AG20443 (cell line): ENCODE data around the gene ACOT13.
"Not testable (repeated sequence)": the region's sequence is repeated elsewhere in the genome, so short reads cannot be mapped to it uniquely, and the experiment has no call there.

ENCODE experiments used
- DNase-seq: peaks from one replicate; pipeline ENCODE4 v3.0.0; 2012; ENCODE audit warnings: low spot score, mixed read lengths

Gene ACOT13

GRCh38 chr6:24662236-24662635, 4.6 kb upstream of the ACOT13 start:
- DNase-seq: no peak

DNA sequence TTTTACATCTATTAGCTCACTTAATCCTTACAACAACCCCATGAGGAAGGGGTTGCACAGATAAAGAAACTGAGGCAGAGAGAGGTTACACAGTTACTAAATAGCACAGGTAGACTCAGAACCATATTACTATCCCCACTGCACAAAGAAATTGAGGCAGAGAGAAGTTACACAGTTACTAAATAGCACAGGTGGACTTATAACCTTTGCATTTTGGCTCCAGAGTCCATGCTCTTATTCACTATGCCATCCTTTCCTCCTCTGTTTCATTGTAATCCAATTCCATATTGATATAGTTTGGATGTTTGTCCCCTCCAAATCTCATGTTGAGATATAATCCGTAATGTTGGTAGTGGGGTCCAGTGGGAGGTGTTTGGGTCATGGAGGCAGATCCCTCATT, 3.7 kb upstream of the ACOT13 start:
- DNase-seq: no peak

DNA sequence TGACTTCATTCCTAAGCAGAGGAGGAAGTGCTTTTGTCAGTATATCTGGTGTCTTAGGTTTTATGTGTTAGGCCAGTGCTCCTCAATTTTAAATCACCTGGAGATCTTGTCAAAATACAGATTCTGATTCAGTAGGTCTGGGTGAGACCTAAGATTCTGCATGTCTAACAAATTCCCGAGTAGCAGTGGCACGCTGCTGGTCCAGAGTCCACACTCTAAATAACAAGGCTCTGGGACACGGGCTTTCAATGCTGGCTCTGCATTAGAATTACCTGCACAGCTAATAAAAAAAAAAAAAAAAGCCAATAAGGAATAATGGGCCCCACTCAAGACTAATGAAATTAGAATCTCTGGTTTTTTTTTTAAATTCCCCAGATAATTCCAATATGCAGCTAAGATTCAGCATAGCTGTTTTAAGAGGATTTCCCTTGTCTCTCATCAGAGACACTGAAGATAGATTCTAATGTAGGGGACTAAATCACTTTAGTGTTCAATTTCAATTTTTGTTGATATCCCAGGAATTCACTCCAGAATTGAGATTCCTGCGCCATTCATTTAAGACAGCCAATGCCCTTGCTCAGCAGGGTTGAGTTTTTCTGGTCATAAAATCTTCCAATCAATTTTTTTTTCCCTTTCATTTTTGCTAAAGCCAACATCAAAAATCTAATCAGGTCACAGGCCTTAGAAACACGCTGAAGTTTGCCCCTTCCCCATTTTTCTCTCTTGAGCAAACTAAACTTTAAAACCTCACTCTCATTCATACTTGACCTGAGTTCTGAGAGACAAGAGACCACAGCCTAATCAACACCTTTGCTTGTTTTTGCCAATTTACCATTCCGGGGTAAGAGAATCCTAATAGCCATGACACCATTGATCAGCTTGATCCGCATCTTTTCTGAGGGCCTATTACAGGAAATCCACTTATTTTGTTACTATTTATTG, 2.6 kb upstream of the ACOT13 start:
- no peak for DNase-seq

DNA sequence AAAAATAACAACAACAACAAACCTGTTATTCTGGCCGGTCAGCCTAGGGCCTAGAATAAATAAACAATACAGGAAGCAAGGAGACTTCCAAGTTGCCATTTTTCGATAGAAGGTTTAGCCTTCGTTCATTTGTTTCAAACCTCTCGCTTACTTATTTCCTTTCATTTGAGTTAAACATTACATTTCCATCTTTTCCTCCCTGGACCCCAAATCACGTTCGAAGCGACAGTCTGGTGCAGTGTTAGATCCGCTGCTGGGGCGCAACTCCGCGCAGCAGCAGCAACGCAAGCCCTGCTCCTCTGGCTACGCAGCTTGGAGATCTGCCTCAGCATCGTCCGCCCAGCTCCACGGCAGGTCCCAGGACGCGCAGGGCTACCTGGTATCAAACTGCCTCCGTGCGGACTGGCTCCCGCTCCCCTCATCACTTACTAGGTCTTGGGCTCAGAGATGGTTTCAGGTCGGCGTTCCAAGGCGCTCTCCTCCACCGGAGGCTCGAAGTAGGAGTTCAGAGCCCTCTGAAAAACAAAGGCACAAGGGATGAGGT, 708 bp upstream of the ACOT13 start:
- peak; percentile 55 for DNase-seq

DNA sequence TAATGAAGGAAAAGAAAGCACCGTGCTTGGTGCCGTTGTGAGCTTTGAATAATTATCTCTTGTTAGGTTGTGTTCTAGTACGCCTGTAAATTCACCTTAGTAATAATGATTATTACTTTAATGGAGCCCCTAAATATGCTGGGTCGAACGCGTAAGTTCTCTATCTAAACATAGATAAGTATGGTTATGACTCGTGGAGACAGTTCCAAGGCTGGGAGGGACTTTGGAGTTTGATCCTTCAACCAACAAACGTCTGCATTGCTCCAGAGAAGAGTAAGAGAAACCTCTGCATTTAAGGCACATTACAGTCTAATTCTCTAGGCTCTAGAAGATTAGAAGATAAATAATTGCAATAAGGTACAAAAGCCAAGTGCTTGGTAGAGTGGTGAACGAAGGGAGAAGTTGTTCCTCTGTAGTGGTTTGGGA, 514 bp downstream of the ACOT13 start:
- peak; percentile 18 for DNase-seq

DNA sequence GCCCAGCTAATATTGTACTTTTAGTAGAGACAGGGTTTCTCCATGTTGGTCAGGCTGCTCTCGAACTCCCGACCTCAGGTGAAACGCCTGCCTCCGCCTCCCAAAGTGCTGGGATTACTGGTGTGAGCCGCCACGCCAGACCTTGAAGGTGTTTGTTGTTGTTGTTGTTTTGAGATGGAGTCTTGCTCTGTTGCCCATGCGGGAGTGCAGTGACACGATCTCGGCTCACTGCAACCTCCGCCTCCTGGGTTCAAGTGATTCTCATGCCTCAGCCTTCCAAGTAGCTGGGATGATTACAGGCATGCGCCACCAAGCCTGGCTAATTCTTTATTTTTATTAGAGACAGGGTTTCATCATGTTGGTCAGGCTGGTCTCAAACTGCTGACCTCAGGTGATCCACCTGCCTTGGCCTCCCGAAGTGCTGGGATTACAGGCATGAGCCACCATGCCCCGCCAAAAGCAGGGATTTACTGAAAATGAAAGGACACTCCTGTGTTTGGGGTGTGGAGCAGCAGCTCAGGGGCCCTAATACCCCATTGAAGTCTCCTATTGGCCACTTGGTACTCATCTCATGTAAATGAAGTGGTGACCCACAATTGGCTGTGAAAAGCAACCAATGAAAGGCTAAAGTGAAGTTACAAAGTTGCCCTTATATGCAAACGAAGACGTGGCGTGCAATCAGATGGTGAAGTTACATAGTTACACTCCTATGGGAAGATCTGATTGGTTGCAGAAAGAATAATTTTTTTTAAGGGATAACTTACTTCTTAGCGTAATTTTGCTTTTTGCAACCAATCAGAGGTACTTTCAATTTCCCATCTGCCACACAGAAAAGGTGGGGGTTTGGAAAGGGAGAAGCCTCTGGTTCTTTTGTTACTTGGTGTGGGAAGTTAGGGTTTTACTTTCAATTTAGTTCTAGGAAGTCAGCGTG, 1.5 kb downstream of the ACOT13 start:
- DNase-seq: not testable (repeated sequence)

- DNase-seq: no peak
Observed at GRCh38 chr6:24668997-24669361, 2.1 kb downstream of the ACOT13 start.

DNA sequence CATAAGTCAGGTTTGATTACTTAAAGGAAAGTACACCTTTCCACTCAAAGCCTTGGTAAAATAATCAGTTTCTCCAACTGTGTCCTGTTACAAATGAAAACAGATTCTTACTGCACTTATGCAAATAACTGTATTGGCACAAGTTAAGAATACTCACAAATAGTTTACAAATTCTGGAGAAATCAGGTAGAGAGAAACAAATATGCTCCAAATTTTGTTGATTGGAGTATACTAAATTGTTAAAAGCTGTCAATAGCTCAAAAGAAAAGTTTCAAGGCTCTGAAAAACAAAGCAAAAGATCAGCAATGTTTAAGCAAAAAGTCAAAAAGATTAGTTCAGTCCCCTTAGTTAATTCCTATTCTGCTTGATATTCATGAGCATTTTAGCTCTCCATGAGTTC, 3.6 kb downstream of the ACOT13 start:
- DNase-seq: not testable (repeated sequence)

DNA sequence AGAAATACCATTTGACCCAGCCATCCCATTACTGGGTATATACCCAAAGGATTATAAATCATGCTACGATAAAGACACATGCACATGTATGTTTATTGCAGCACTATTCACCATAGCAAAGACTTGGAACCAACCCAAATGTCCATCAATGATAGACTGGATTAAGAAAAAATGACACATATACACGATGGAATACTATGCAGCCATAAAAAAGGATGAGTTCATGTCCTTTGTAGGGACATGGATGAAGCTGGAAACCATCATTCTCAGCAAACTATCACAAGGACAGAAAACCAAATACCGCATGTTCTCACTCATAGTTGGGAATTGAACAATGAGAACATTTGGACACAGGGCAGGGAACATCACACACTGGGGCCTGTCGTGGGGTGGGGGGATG, 4.2 kb downstream of the ACOT13 start:
- not testable (repeated sequence) for DNase-seq

DNA sequence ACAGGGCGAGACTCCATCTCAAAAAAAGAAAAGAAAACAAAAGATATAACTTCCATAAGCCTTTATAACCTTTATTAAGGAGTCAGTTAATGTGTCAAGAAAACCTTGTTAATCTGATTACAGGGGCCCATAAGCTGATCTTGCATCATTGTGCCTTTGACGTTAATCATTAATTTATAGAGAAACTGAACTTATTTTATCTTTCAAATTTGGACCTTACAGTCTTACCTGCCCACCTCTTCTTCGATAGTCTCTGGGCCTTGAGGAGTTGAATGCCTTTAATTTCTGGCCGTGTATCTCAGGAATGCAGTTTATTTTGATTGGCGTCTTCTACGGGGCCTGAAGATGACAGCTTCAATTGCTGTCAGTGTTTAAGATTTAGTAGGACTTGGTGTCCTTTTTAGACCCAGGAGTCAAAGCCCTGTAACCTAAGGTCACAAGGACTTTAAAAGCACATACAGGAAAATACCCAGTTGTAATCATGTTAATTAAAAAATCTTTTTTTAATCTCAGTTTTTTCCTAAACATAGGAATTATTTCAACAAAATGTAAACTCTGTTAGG, 5.8 kb downstream of the ACOT13 start:
- no peak for DNase-seq

DNA sequence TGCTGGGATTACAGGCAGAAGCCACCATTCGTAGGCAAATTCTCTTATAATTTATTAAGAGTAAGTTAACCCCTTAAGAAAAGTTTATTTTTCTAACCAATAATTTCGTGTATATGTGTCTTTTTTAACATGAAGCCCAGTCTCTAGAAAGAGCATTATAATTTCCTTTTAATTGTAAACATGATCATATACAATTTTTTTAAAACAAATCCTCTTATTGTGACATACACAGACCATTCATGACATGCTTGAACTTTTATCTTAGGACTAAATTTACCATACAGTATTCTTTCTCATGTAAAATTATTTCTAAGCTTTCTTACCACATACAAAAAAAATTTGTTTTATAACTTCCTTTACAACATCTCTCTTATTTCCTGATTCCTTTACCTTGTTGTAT, 6.7 kb downstream of the ACOT13 start:
- no peak for DNase-seq

- not testable (repeated sequence) for DNase-seq
Observed at GRCh38 chr6:24678792-24679352, 12.0 kb downstream of the ACOT13 start.

DNA sequence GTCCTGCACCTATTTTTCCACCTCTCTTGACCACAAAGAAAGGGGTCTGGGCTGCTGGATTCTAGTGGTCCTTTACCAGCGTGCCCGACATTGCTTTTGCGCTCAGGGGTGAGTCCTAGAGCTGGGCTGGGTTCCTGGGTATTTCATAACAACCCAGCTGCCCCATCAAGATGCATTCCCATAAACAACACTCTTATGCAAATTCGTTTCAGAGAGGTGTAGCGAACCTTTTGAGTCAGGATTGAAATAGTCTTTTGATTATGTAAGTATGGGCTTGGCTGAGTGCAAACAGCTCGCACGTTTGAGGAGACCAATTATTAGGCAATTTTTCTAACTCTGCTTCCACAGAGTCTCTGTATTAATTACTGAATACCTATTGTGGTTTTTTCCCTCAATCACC, 13.7 kb downstream of the ACOT13 start:
- DNase-seq: no peak

DNA sequence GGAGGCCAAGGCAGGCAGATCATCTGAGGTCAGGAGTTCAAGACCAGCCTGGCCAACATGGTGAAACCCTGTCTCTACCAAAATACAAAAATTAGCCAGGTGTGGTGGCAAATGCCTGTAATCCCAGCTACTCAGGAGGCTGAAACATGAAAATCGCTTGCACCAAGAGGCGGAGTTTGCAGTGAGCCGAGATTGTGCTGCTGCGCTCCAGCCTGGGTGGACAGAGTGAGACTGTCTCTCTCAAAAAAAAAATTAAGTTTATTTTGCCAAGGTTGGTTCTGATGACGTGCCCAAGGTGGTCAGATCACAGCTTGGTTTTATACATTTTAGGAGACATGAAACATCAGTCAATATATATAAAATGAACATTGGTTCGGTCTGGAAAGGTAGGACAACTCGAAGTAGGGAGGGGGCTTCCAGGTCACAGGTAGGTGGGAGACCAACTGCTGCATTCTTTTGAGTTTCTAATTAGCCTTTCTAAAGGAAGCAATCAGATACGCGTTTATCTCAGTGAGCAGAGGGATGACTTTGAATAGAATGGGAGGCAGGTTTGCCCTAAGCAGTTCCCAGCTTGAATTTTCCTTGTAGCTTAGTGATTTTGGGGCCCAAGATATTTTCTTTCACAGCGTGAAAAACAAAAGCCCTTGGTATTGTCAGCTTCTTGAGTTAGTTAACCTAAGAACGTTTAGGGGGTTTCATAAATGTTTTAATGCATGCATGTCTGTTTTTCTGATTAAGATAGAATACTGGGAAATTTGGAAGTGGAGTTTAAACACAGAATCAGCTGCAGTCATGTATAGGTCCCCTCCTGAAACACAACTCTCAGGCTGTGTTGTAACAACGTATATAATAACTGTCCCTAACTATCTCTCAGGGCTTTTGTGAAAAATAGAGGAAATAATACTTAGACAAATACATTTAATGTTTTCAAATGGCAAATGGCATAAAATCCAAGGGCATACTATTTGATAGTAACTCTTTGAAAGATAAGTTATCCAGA, 16.7 kb downstream of the ACOT13 start:
- DNase-seq: no peak

DNA sequence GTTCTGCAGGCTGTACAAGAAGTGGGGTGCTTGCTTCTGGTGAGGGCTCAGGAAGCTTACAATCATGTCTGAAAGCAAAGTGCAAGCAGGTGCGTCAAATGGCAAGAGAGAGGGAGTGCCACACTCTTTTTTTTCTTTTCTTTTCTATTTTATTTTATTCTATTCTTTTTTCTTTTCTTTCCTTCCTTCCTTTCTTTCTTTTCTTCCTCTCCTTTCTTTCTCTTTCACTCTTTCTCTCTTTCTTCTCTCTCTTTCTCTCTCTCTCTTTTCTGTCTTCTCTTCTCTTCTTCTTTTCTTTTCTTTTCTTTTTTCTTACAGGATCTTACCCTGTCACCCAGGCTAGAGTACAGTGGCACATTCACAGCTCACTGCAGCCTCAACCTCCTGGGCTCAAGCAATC, 19.5 kb downstream of the ACOT13 start:
- DNase-seq: no peak

- no peak for DNase-seq
Observed at GRCh38 chr6:24686946-24687345, 20.1 kb downstream of the ACOT13 start.

GRCh38 chr6:24689964-24690363, 23.1 kb downstream of the ACOT13 start:
- peak; percentile 60 for DNase-seq

- no peak for DNase-seq
Observed at GRCh38 chr6:24690593-24690992, 23.7 kb downstream of the ACOT13 start.

DNA sequence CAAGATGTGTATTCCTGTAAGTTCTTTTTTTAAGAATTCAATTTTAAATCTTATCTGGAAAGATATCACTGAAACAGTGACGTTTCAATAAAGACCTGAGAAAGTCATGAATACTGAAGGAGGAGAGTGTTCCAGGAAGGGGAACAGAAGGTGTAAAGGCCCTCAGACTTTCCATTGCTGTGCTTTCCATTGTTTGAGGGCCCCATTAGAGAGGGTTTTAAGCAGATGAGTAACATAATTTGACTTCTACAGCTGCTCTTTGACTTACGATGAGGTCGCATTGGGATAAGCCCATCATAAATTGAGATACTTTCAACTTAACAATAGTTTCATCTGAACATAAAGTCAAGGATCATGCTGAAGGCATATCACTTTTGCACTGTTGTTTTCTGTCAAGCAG, 24.7 kb downstream of the ACOT13 start:
- no peak for DNase-seq

DNA sequence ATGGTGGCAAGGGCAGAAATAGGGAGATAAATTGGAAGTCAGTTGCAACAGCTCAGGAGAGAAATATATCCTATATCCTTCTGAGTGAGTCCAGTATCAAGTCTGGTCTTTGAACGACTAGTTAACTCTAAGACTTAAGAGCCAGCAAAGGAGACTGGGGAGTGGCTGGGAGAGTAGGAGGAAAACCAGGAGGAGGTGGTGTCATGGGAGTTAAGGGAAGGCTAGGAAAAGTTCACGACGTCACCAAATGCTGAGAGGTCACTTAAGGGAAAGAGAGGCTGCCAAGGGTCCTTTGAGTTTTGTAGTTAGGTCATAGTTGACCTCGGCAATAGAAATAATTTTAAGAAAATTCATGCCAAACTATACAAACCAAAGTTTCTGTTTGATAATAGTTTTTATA, 25.1 kb downstream of the ACOT13 start:
- DNase-seq: no peak

GRCh38 chr6:24692415-24692814, 25.5 kb downstream of the ACOT13 start:
- DNase-seq: no peak
